GM06990 (cell line): ENCODE results near the gene UBE3D.

Experiments used
- DNase-seq: peaks from one replicate; pipeline ENCODE4 v3.0.0-alpha.2; 2011; ENCODE audit not compliant: insufficient read length; ENCODE audit errors: extremely low read depth
- H3K27me3 ChIP-seq: replicated peaks from 2 replicates; pipeline ENCODE4 v1.6.0; 2011; ENCODE audit warnings: low read length; ENCODE audit not compliant: control insufficient read depth, insufficient read depth
- H3K36me3 ChIP-seq: 2 replicates; pipeline ENCODE4 v1.5.1; 2011; ENCODE audit warnings: low read length; ENCODE audit not compliant: control insufficient read depth, insufficient read depth
- H3K4me3 ChIP-seq: replicated peaks from 2 replicates; pipeline ENCODE4 v1.5.1; 2011; ENCODE audit warnings: low read depth, mild to moderate bottlenecking, control low read depth, low read length
- CTCF ChIP-seq: IDR thresholded peaks from 2 replicates; pipeline ENCODE4 v1.5.1; 2011; ENCODE audit warnings: low read length, control low read depth, mild to moderate bottlenecking, inconsistent platforms; ENCODE audit not compliant: insufficient read depth, poor library complexity, severe bottlenecking

Gene UBE3D

DNA sequence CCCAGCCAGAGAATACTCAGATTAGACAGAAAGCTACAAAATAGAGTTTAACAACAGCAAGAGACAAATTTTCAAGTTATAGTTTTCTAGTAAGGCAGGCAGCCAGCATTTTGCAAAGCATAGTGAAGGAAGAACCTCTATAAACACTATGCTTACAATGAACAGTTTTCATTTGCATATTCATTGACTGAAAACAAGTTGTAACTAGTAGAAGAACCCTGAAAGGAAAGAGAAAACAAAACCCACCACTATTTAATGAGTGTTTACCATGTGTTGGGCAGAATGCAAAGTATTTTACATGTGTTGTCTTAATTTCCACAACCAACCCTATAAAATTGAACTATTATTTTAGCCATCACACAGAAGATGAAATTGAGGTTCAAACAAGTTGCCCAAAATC lies 196.1 kb downstream of the UBE3D start:
- no peaks in the 10 kb centered on the region for H3K27me3 ChIP-seq
- no peaks in the 10 kb centered on the region for H3K36me3 ChIP-seq
- no peak for DNase-seq
- no peak for TF ChIP-seq CTCF
- H3K4me3 ChIP-seq, result no peak overlapping the region

GRCh38 chr6:82867946-82868345 lies 197.7 kb downstream of the UBE3D start:
- H3K4me3 ChIP-seq, result no peak overlapping the region
- TF ChIP-seq CTCF, result no peak
- no peaks in the 10 kb centered on the region for H3K36me3 ChIP-seq
- DNase-seq, result no peak
- H3K27me3 ChIP-seq, result no peaks in the 10 kb centered on the region

DNA sequence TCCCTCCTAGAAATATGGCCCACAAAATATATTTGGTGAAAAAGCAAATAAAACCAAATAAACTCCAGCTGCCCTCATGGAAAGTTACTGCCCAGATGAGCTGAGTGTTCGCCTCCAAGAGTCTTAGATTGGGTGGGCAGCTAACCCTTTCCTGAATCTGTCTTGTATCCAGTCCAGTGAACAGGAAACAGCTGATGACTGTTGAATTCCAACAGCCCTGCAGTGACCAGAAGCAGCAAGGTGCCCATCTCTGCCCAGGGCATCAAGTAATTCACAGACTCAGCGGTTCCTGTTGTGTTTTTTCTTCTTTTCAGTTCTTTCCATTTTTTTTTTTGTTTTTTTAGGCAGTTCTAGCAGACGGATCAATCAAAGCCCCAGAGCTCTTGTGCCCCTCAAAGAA lies 199.2 kb downstream of the UBE3D start:
- H3K4me3 ChIP-seq, result no peak overlapping the region
- DNase-seq, result no peak
- no peak for TF ChIP-seq CTCF
- no peaks in the 10 kb centered on the region for H3K36me3 ChIP-seq
- H3K27me3 ChIP-seq, result no peaks in the 10 kb centered on the region

GRCh38 chr6:82865461-82865860 lies 200.2 kb downstream of the UBE3D start:
- DNase-seq, result no peak
- Histone ChIP-seq H3K4me3 (no peak overlapping the region), H3K36me3 (no peaks in the 10 kb centered on the region), H3K27me3 (no peaks in the 10 kb centered on the region)
- TF ChIP-seq CTCF, result no peak

- H3K4me3 ChIP-seq, result no peak overlapping the region
- H3K36me3 ChIP-seq, result no peaks in the 10 kb centered on the region
- DNase-seq, result no peak
- no peaks in the 10 kb centered on the region for H3K27me3 ChIP-seq
- no peak for TF ChIP-seq CTCF
These were observed 201.9 kb downstream of the UBE3D start for GRCh38 chr6:82863781-82864180.

DNA sequence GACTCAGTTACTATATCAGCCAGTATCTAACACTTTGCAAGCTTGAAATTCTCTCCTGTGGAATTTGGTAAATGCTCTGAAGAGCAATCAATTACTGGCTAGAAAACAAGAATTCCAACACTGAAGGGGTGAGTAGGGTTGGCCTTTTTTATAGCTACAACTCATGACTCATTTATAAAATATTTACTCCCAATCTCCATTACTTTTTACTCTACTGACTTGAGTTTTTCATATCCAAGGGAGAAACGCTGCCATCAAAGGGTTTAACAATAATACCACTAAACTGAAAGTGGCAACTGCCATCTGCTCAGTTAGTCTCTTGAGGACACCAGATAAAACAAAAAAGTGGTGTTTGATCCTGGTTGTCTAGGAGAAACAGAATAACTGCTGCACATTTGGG lies 203.1 kb downstream of the UBE3D start:
- H3K27me3 ChIP-seq, result no peaks in the 10 kb centered on the region
- H3K36me3 ChIP-seq, result no peaks in the 10 kb centered on the region
- no peak for TF ChIP-seq CTCF
- no peak for DNase-seq
- H3K4me3 ChIP-seq, result no peak overlapping the region
